Breast epithelium (tissue), 3 donors: ENCODE results near the gene GOLT1A.

Source experiments
- POLR2AphosphoS5 ChIP-seq, 3 donors: sonication (generic); formaldehyde crosslinking; IDR thresholded peaks; one replicate each; pipeline ENCODE4 v1.6.1; 2017; ENCODE audit warnings: antibody characterized with exemption in 3 of 3
- TF ChIP-seq, protein P1 (sequence below), 3 donors: fragments of 450-650 bp; IDR thresholded peaks; one replicate each; pipeline ENCODE4 v1.5.1; 2016 to 2017; ENCODE audit warnings: antibody characterized with exemption in 3 of 3, mild to moderate bottlenecking in 3 of 3, moderate library complexity in 3 of 3

DNA sequence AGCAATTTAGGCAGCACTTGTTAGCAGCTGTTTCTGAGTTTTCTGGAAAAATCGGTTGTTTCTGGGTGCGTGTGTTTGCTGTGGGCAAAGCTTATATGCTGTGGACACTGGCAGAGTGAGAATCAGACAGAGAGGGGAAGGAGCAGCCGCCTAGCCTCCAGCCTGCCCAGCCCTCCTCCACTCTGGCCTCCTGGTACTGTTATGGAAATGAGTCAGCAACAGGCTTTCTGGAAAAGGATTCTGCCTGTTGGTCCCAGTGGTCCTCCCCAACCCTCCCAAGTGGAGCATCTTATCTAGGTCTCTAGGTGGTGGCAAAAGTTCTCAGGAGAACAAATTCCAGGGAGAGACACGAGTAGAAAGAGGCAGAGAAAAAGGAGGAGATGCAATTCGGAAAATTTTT, 42.2 kb upstream of the GOLT1A start:
- TF ChIP-seq, protein P1, sequence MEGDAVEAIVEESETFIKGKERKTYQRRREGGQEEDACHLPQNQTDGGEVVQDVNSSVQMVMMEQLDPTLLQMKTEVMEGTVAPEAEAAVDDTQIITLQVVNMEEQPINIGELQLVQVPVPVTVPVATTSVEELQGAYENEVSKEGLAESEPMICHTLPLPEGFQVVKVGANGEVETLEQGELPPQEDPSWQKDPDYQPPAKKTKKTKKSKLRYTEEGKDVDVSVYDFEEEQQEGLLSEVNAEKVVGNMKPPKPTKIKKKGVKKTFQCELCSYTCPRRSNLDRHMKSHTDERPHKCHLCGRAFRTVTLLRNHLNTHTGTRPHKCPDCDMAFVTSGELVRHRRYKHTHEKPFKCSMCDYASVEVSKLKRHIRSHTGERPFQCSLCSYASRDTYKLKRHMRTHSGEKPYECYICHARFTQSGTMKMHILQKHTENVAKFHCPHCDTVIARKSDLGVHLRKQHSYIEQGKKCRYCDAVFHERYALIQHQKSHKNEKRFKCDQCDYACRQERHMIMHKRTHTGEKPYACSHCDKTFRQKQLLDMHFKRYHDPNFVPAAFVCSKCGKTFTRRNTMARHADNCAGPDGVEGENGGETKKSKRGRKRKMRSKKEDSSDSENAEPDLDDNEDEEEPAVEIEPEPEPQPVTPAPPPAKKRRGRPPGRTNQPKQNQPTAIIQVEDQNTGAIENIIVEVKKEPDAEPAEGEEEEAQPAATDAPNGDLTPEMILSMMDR (IDR thresholded peaks at IDR 0.05): no peak
- no peak for TF ChIP-seq POLR2AphosphoS5 (IDR thresholded peaks at IDR 0.05)
